ENCODE data around the gene ZNF446. TPM values are rescaled to one million over a fixed set of nuclear protein-coding genes. Genes with fewer than 3 reads are reported as not detected.

The ZNF446 gene
- total RNA-seq, 4 donors from 2014 or later: 15.2 to 30.0 (median 25.6) TPM

DNA sequence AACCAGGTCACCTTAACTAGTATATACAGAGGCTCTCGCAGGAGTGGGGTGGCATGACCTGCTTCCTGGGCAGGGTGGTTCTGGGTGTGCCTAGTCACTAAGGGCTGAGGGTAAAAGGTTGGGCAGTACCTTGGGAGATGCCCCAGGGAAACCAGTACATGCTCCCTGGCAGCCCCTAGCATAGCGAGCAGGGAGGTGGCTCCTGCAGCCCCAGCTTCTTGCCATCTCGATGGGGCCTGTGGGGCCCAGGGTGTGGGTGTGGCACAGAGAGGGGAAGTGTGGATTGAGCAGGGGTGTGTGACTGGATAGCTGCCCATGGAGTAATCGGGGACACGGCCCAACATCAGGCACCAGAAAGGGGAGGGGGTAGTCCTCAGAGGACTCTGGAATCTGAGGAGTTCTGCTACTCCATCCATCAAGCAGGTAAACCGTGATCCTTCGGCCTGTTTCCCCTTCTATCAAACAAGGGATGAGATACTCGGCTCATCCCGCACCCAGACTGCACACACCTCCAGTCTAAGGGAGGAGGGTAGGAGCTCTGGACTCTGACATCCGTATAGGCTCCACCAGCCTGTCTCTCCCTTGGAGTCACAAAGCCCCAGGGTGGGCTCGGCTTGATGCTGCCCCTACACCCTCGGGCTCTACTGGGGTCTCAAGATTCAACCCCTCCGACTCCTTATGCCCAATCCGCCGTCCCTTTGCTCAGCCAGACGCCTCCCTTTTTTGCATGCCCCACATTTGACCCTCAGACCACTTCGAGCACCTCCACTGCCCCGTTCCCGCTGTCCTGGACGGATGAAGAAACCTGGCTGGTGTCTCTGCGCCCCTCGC is 42.3 kb downstream of the ZNF446 start:
- TF ChIP-seq POLR2A (IDR thresholded peaks at IDR 0.05): no peak
- TF ChIP-seq, protein P1, sequence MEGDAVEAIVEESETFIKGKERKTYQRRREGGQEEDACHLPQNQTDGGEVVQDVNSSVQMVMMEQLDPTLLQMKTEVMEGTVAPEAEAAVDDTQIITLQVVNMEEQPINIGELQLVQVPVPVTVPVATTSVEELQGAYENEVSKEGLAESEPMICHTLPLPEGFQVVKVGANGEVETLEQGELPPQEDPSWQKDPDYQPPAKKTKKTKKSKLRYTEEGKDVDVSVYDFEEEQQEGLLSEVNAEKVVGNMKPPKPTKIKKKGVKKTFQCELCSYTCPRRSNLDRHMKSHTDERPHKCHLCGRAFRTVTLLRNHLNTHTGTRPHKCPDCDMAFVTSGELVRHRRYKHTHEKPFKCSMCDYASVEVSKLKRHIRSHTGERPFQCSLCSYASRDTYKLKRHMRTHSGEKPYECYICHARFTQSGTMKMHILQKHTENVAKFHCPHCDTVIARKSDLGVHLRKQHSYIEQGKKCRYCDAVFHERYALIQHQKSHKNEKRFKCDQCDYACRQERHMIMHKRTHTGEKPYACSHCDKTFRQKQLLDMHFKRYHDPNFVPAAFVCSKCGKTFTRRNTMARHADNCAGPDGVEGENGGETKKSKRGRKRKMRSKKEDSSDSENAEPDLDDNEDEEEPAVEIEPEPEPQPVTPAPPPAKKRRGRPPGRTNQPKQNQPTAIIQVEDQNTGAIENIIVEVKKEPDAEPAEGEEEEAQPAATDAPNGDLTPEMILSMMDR (IDR thresholded peaks at IDR 0.05): peak in 3 of 6 experiments; percentile 27 to 51 (median 35)
- no peaks in the 10 kb centered on the region for H3K9me3 ChIP-seq
- peaks cover 28 to 36% of the 10 kb centered on the region in 2 donors for H3K4me1 ChIP-seq
- no peak for DNase-seq
- H3K36me3 ChIP-seq: peaks cover 14 to 15% of the 10 kb centered on the region in 2 donors
- no peaks in the 10 kb centered on the region for H3K27me3 ChIP-seq
- intact Hi-C loops (cut with DNase I): no loop called here
- peak overlapping the region; percentile 80 to 97 (median 86) for H3K27ac ChIP-seq
- WGBS, 2 donors: 12 to 13% methylated on average over 21 to 22 of the region's 22 CpGs
- H3K4me3 ChIP-seq (replicated peaks in 1 of 3): peak overlapping the region; percentile 56 to 83 (median 67)

GRCh38 chr19:58519087-58519354 is 42.9 kb downstream of the ZNF446 start:
- peak overlapping the region; percentile 56 to 83 (median 67) for H3K4me3 ChIP-seq (replicated peaks in 1 of 3)
- H3K4me1 ChIP-seq: peaks cover 24 to 32% of the 10 kb centered on the region in 2 donors
- WGBS, 2 donors: 0 to 1% methylated on average over 12 to 14 of the region's 14 CpGs
- intact Hi-C loops (cut with DNase I): no loop called here
- H3K36me3 ChIP-seq: peaks cover 14 to 15% of the 10 kb centered on the region in 2 donors
- H3K9me3 ChIP-seq: no peaks in the 10 kb centered on the region
- DNase-seq: peak; percentile 63 to 67
- H3K27me3 ChIP-seq: no peaks in the 10 kb centered on the region
- TF ChIP-seq, protein P1 (IDR thresholded peaks at IDR 0.05): peak in 4 of 6 experiments; percentile 3 to 41 (median 38)
- no peak for TF ChIP-seq POLR2A (IDR thresholded peaks at IDR 0.05)
- peak overlapping the region; percentile 80 to 97 (median 86) for H3K27ac ChIP-seq

DNA sequence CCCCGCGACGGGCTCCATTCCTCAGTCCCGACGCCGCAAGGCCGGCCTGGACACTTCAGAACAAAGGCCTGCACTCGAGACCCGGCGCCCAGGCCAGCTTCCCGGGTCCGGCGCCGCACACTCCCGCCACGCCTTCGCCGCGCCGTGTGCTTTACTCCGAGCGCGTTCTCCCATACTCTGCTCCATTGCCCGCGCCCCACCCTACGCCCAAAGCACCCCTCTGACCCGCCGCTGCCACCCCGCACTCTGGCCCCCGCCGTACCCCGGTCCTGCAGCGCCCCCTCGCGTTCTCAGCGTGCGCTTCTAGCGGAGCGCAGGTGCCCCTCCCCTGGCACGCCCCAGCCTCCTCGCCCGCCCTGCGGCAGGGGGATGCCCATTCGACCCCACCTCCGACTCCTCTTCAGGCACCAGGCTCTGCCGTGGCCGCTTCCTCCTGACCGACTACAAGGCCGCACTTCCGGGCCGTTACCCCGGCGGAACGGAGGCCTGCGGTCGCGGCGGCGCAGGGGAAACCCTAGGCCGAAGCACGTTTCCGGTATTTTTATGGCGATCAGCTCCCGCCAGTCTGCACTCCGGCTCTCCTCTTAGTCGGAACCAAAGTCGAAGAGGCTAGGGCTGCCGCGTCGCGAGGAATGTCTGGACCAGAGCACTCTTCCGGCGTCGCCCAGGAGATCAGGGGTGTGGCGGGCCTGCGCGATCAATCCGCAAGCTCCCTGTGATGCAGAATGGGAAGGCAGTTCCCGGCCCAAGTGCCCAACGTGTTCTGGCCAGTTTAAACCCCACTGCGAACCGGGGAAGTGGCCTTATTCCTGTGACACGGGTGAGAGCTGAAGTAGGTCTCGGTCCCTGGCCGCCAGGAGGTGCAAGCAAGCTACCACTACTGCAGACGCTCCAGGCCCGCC is 43.5 kb downstream of the ZNF446 start, which contains the start of gene ZBTB45:
ZBTB45 (minus strand) TSS at position 456 of the 902 bp plus-strand sequence. CDS start 2,137 bp downstream, outside the sequence.
- H3K4me1 ChIP-seq: peaks cover 19 to 28% of the 10 kb centered on the region in 2 donors
- H3K9me3 ChIP-seq: no peaks in the 10 kb centered on the region
- WGBS, 2 donors: 1% methylated on average over 36 to 45 of the region's 87 CpGs
- intact Hi-C loops (cut with DNase I): no loop called here
- peaks cover 14 to 15% of the 10 kb centered on the region in 2 donors for H3K36me3 ChIP-seq
- H3K4me3 ChIP-seq (replicated peaks in 1 of 3): peak within 1 kb of the TSS; percentile 56 to 83 (median 67)
- DNase-seq: peak; percentile 92 to 93
- H3K27ac ChIP-seq: peak within 1 kb of the TSS; percentile 80 to 97 (median 86)
- peak in 1 of 2 donors; percentile 68 for TF ChIP-seq POLR2A (IDR thresholded peaks at IDR 0.05)
- TF ChIP-seq, protein P1 (IDR thresholded peaks at IDR 0.05): peak in 5 of 6 experiments; percentile 50 to 89 (median 65)
- no peaks in the 10 kb centered on the region for H3K27me3 ChIP-seq

GRCh38 chr19:58520257-58520599 is 44.1 kb downstream of the ZNF446 start:
- Histone ChIP-seq H3K4me1 (peaks cover 19 to 23% of the 10 kb centered on the region in 2 donors), H3K4me3 (replicated peaks in 1 of 3) (peak overlapping the region; percentile 28 to 83 (median 56)), H3K36me3 (peaks cover 14 to 15% of the 10 kb centered on the region in 2 donors), H3K27ac (peak overlapping the region; percentile 80 to 97 (median 86)), H3K9me3 (no peaks in the 10 kb centered on the region), H3K27me3 (no peaks in the 10 kb centered on the region)
- intact Hi-C loops (cut with DNase I): no loop called here
- DNase-seq: no peak
- 7 to 27% methylated on average over 4 to 7 of the region's 7 CpGs for WGBS, 2 donors
- TF ChIP-seq, protein P1 (IDR thresholded peaks at IDR 0.05): no peak
- no peak for TF ChIP-seq POLR2A (IDR thresholded peaks at IDR 0.05)

All from thyroid gland (tissue), 4 donors.